ENCODE measurements around the gene SLC9C1. TPM values are rescaled to one million over a fixed set of nuclear protein-coding genes. Genes with fewer than 3 reads are reported as not detected.

SLC9C1 gene
- polyA plus RNA-seq, 1 donor = 0.33 TPM

Other genes starting within 250 kb of the SLC9C1 start
- 14.1 TPM for gene C3orf52, start 207.8 kb downstream of the SLC9C1 start, polyA plus RNA-seq
- gene GCSAM, start 161.0 kb downstream of the SLC9C1 start, polyA plus RNA-seq = 3.7 TPM
- gene CD200, start 38.9 kb upstream of the SLC9C1 start, polyA plus RNA-seq = 21.8 TPM
- gene BTLA, start 205.3 kb upstream of the SLC9C1 start, polyA plus RNA-seq = 1.0 TPM

Data from large intestine (tissue), 1 donor.